Measurements from ENCODE around the gene HOMER2.

DNA sequence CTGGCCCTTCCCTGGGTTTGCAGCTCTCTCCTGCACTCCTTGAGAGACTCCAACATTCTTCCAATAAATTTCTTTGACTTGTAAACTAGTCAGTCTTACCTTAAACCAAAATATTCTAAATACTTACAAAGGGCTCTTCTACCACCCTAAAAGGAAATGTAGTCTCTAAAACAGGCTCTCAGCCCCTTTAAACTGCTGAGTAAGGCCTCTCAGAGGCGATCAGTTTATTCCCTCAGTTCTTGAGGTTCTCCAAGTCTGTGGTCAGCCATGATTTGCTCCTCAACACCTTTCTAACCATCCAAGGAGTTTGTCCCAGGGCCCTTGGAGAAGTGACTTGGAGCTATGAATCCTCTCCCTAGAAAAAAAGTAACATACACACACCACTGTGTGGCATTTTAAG, 78.3 kb downstream of the HOMER2 start:
- TF ChIP-seq, protein P1, sequence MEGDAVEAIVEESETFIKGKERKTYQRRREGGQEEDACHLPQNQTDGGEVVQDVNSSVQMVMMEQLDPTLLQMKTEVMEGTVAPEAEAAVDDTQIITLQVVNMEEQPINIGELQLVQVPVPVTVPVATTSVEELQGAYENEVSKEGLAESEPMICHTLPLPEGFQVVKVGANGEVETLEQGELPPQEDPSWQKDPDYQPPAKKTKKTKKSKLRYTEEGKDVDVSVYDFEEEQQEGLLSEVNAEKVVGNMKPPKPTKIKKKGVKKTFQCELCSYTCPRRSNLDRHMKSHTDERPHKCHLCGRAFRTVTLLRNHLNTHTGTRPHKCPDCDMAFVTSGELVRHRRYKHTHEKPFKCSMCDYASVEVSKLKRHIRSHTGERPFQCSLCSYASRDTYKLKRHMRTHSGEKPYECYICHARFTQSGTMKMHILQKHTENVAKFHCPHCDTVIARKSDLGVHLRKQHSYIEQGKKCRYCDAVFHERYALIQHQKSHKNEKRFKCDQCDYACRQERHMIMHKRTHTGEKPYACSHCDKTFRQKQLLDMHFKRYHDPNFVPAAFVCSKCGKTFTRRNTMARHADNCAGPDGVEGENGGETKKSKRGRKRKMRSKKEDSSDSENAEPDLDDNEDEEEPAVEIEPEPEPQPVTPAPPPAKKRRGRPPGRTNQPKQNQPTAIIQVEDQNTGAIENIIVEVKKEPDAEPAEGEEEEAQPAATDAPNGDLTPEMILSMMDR (IDR thresholded peaks at IDR 0.05): no peak
- TF ChIP-seq POLR2A (IDR thresholded peaks at IDR 0.05): no peak
